ENCODE results near the gene HSDL1. TPM values are rescaled to one million over a fixed set of nuclear protein-coding genes. Genes with fewer than 3 reads are reported as not detected.

The HSDL1 gene
- total and polyA plus RNA-seq, 2 experiments from 2014 or later, result 10.8 to 17.0 TPM

- Histone ChIP-seq H3K4me2 (ENCODE audit: unreplicated experiment) (no peak overlapping the region), H3K36me3 (ENCODE audit: low read depth) (no peaks in the 10 kb centered on the region), H3K4me3 (no peak overlapping the region), H3K27ac (no peak overlapping the region), H3K4me1 (ENCODE audit: insufficient read depth) (0 out of 2 replicates have a peak, but pooled peaks cover 6% of the 10 kb centered on the region), H3K27me3 (replicated peaks; ENCODE audit: insufficient read depth) (no peaks in the 10 kb centered on the region), H4K20me1 (ENCODE audit: insufficient read depth) (peaks cover 12% of the 10 kb centered on the region; the same call in 1 of the 2 replicates), H3K9me3 (ENCODE audit: low read depth) (no peaks in the 10 kb centered on the region), H3K9me2 (ENCODE audit: insufficient read depth) (no peaks in the 10 kb centered on the region), H2AFZ (no peak overlapping the region), H3F3A (ENCODE audit: insufficient read depth) (no peaks in the 10 kb centered on the region), H3K9ac (no peak overlapping the region), H3K79me2 (ENCODE audit: insufficient read depth) (peaks cover 100% of the 10 kb centered on the region)
- DNase-seq, result no peak
- WGBS, 2 experiments (ENCODE audit: low coverage in 1 of 2, low lambda C conversion rate in 2 of 2, missing lambda C conversion rate in 2 of 2), result 69 to 72% methylated on average over 3 of the region's 3 CpGs
- no peak for TF ChIP-seq EZH2 (IDR thresholded peaks at IDR 0.05; ENCODE audit: insufficient read depth, poor library complexity, severe bottlenecking)
- in situ Hi-C loops (cut with MboI), result no loop called here
These were observed 34.5 kb downstream of the HSDL1 start for GRCh38 chr16:84110527-84110926.

- H2AFZ ChIP-seq, result no peak overlapping the region
- H3K36me3 ChIP-seq (ENCODE audit: low read depth), result no peaks in the 10 kb centered on the region
- no peaks in the 10 kb centered on the region for H3K27me3 ChIP-seq (replicated peaks; ENCODE audit: insufficient read depth)
- H3K9me3 ChIP-seq (ENCODE audit: low read depth), result no peaks in the 10 kb centered on the region
- DNase-seq, result peak; percentile 20
- no peak overlapping the region for H3K4me2 ChIP-seq (ENCODE audit: unreplicated experiment)
- no peak overlapping the region for H3K27ac ChIP-seq
- H3K4me3 ChIP-seq, result no peak overlapping the region
- H3K4me1 ChIP-seq (ENCODE audit: insufficient read depth), result no peaks in the 10 kb centered on the region
- TF ChIP-seq EZH2 (IDR thresholded peaks at IDR 0.05; ENCODE audit: insufficient read depth, poor library complexity, severe bottlenecking), result no peak
- TF ChIP-seq EZH2phosphoT487 (IDR thresholded peaks at IDR 0.05; ENCODE audit: insufficient read depth, low read depth), result no peak
- H4K20me1 ChIP-seq (ENCODE audit: insufficient read depth), result peaks cover 12% of the 10 kb centered on the region; the same call in 1 of the 2 replicates
- H3K9me2 ChIP-seq (ENCODE audit: insufficient read depth), result no peaks in the 10 kb centered on the region
- 70 to 71% methylated on average over 6 of the region's 6 CpGs for WGBS, 2 experiments (ENCODE audit: low coverage in 1 of 2, low lambda C conversion rate in 2 of 2, missing lambda C conversion rate in 2 of 2)
- in situ Hi-C loops (cut with MboI), result no loop called here
- H3K9ac ChIP-seq, result no peak overlapping the region
- peaks cover 100% of the 10 kb centered on the region for H3K79me2 ChIP-seq (ENCODE audit: insufficient read depth)
- no peaks in the 10 kb centered on the region for H3F3A ChIP-seq (ENCODE audit: insufficient read depth)
These were observed 35.2 kb downstream of the HSDL1 start for GRCh38 chr16:84109598-84110335.

- Histone ChIP-seq H3K4me1 (ENCODE audit: insufficient read depth) (peaks cover 11% of the 10 kb centered on the region), H3K27me3 (replicated peaks; ENCODE audit: insufficient read depth) (no peaks in the 10 kb centered on the region), H2AFZ (no peak overlapping the region), H3K9me2 (ENCODE audit: insufficient read depth) (no peaks in the 10 kb centered on the region), H3K4me3 (no peak overlapping the region), H4K20me1 (ENCODE audit: insufficient read depth) (peaks cover 12% of the 10 kb centered on the region; the same call in 1 of the 2 replicates), H3K36me3 (ENCODE audit: low read depth) (no peaks in the 10 kb centered on the region), H3K79me2 (ENCODE audit: insufficient read depth) (peaks cover 100% of the 10 kb centered on the region), H3K4me2 (ENCODE audit: unreplicated experiment) (no peak overlapping the region), H3F3A (ENCODE audit: insufficient read depth) (peaks cover 5% of the 10 kb centered on the region; the same call in 1 of the 2 replicates), H3K9me3 (ENCODE audit: low read depth) (no peaks in the 10 kb centered on the region), H3K27ac (no peak overlapping the region), H3K9ac (no peak overlapping the region)
- DNase-seq, result no peak
- TF ChIP-seq EZH2 (IDR thresholded peaks at IDR 0.05; ENCODE audit: insufficient read depth, poor library complexity, severe bottlenecking) (no peak), EZH2phosphoT487 (IDR thresholded peaks at IDR 0.05; ENCODE audit: insufficient read depth, low read depth) (no peak)
- in situ Hi-C loops (cut with MboI), result no loop called here
- WGBS, 2 experiments (ENCODE audit: low coverage in 1 of 2, low lambda C conversion rate in 2 of 2, missing lambda C conversion rate in 2 of 2), result 82 to 85% methylated on average over 2 of the region's 2 CpGs
These were observed 37.1 kb downstream of the HSDL1 start for GRCh38 chr16:84107921-84108320.

- TF ChIP-seq EZH2 (IDR thresholded peaks at IDR 0.05; ENCODE audit: insufficient read depth, poor library complexity, severe bottlenecking) (no peak), EZH2phosphoT487 (IDR thresholded peaks at IDR 0.05; ENCODE audit: insufficient read depth, low read depth) (no peak)
- WGBS, 2 experiments (ENCODE audit: low coverage in 1 of 2, low lambda C conversion rate in 2 of 2, missing lambda C conversion rate in 2 of 2), result 91 to 92% methylated on average over 13 of the region's 13 CpGs
- Histone ChIP-seq H3K9me3 (ENCODE audit: low read depth) (no peaks in the 10 kb centered on the region), H3K4me2 (ENCODE audit: unreplicated experiment) (no peak overlapping the region), H3K79me2 (ENCODE audit: insufficient read depth) (peaks cover 100% of the 10 kb centered on the region), H3K4me1 (ENCODE audit: insufficient read depth) (peaks cover 11% of the 10 kb centered on the region), H3K27ac (no peak overlapping the region), H3K36me3 (ENCODE audit: low read depth) (peaks cover 7% of the 10 kb centered on the region; the same call in 1 of the 2 replicates), H3K4me3 (no peak overlapping the region), H3K9me2 (ENCODE audit: insufficient read depth) (no peaks in the 10 kb centered on the region), H4K20me1 (ENCODE audit: insufficient read depth) (peaks cover 12% of the 10 kb centered on the region; the same call in 1 of the 2 replicates), H3K9ac (no peak overlapping the region), H3K27me3 (replicated peaks; ENCODE audit: insufficient read depth) (no peaks in the 10 kb centered on the region), H3F3A (ENCODE audit: insufficient read depth) (peaks cover 11% of the 10 kb centered on the region; the same call in 1 of the 2 replicates), H2AFZ (no peak overlapping the region)
- DNase-seq, result no peak
- in situ Hi-C loops (cut with MboI), result no loop called here
These were observed 38.8 kb downstream of the HSDL1 start for GRCh38 chr16:84105948-84106740.

All from GM23248 (cell line).